Measurements from ENCODE around the gene PRKG2. TPM values are rescaled to one million over a fixed set of nuclear protein-coding genes. Genes with fewer than 3 reads are reported as not detected.

Gene PRKG2
- total and polyA plus RNA-seq, 4 donors: 0.13 to 2.5 (median 0.23) TPM

- intact Hi-C loops (cut with DNase I): no loop called here
- Histone ChIP-seq H3K4me1 (ENCODE audit: control insufficient read depth in 1 of 2, insufficient read depth in 2 of 2, low read length in 2 of 2) (no peaks in the 10 kb centered on the region), H3K9me3 (ENCODE audit: control insufficient read depth, low read length) (no peaks in the 10 kb centered on the region), H3K36me3 (ENCODE audit: control insufficient read depth in 1 of 2, insufficient read depth in 2 of 2, low read length in 1 of 2) (no peaks in the 10 kb centered on the region), H3K27me3 (ENCODE audit: control insufficient read depth in 1 of 2, insufficient read depth in 2 of 2, low read length in 1 of 2) (peaks cover 0 to 2% of the 10 kb centered on the region in 2 donors), H3K4me3 (ENCODE audit: low read length in 2 of 2) (no peak overlapping the region), H3K27ac (ENCODE audit: low read depth in 1 of 2, low read length in 2 of 2) (no peak overlapping the region)
- WGBS, 2 donors: 6 to 15% methylated on average over 3 of the region's 3 CpGs
- ATAC-seq (ENCODE audit: low FRiP score) (peak; percentile 26), DNase-seq (no peak)
Measured at GRCh38 chr4:81049907-81050306, 165.1 kb downstream of the PRKG2 start.

GRCh38 chr4:81049330-81049729 is 165.7 kb downstream of the PRKG2 start:
- 77 to 81% methylated on average over 4 of the region's 4 CpGs for WGBS, 2 donors
- H3K27me3 ChIP-seq (ENCODE audit: control insufficient read depth in 1 of 2, insufficient read depth in 2 of 2, low read length in 1 of 2): peaks cover 0 to 2% of the 10 kb centered on the region in 2 donors
- no peak for DNase-seq
- H3K36me3 ChIP-seq (ENCODE audit: control insufficient read depth in 1 of 2, insufficient read depth in 2 of 2, low read length in 1 of 2): no peaks in the 10 kb centered on the region
- H3K9me3 ChIP-seq (ENCODE audit: control insufficient read depth, low read length): no peaks in the 10 kb centered on the region
- H3K27ac ChIP-seq (ENCODE audit: low read depth in 1 of 2, low read length in 2 of 2): no peak overlapping the region
- H3K4me1 ChIP-seq (ENCODE audit: control insufficient read depth in 1 of 2, insufficient read depth in 2 of 2, low read length in 2 of 2): no peaks in the 10 kb centered on the region
- intact Hi-C loops (cut with DNase I): no loop called here
- no peak overlapping the region for H3K4me3 ChIP-seq (ENCODE audit: low read length in 2 of 2)
- ATAC-seq (ENCODE audit: low FRiP score): peak; percentile 11

- Histone ChIP-seq H3K27ac (ENCODE audit: low read depth in 1 of 2, low read length in 2 of 2) (no peak overlapping the region), H3K27me3 (ENCODE audit: control insufficient read depth in 1 of 2, insufficient read depth in 2 of 2, low read length in 1 of 2) (peaks cover 0 to 2% of the 10 kb centered on the region in 2 donors), H3K4me3 (ENCODE audit: low read length in 2 of 2) (no peak overlapping the region), H3K4me1 (ENCODE audit: control insufficient read depth in 1 of 2, insufficient read depth in 2 of 2, low read length in 2 of 2) (no peaks in the 10 kb centered on the region), H3K36me3 (ENCODE audit: control insufficient read depth in 1 of 2, insufficient read depth in 2 of 2, low read length in 1 of 2) (no peaks in the 10 kb centered on the region), H3K9me3 (ENCODE audit: control insufficient read depth, low read length) (no peaks in the 10 kb centered on the region)
- DNase-seq: no peak
- intact Hi-C loops (cut with DNase I): no loop called here
- WGBS, 2 donors: 68 to 71% methylated on average over 5 of the region's 5 CpGs
- ATAC-seq (ENCODE audit: low FRiP score): no peak
Measured at GRCh38 chr4:81042578-81043365, 172.2 kb downstream of the PRKG2 start.

- 16 to 20% methylated on average over 4 of the region's 4 CpGs for WGBS, 2 donors
- intact Hi-C loops (cut with DNase I): no loop called here
- no peak overlapping the region for H3K27ac ChIP-seq (ENCODE audit: low read depth in 1 of 2, low read length in 2 of 2)
Measured at GRCh38 chr4:81040012-81040659, 174.9 kb downstream of the PRKG2 start.

GRCh38 chr4:81039351-81039972 is 175.6 kb downstream of the PRKG2 start:
- H3K9me3 ChIP-seq (ENCODE audit: control insufficient read depth, low read length): no peaks in the 10 kb centered on the region
- intact Hi-C loops (cut with DNase I): no loop called here
- H3K27me3 ChIP-seq (ENCODE audit: control insufficient read depth in 1 of 2, insufficient read depth in 2 of 2, low read length in 1 of 2): no peaks in the 10 kb centered on the region
- no peaks in the 10 kb centered on the region for H3K36me3 ChIP-seq (ENCODE audit: control insufficient read depth in 1 of 2, insufficient read depth in 2 of 2, low read length in 1 of 2)
- 39 to 41% methylated on average over 4 of the region's 4 CpGs for WGBS, 2 donors
- ATAC-seq (ENCODE audit: low FRiP score) (no peak), DNase-seq (no peak)
- no peaks in the 10 kb centered on the region for H3K4me1 ChIP-seq (ENCODE audit: control insufficient read depth in 1 of 2, insufficient read depth in 2 of 2, low read length in 2 of 2)
- H3K27ac ChIP-seq (ENCODE audit: low read depth in 1 of 2, low read length in 2 of 2): no peak overlapping the region
- H3K4me3 ChIP-seq (ENCODE audit: low read length in 2 of 2): no peak overlapping the region

More at GRCh38 chr4:81040012-81040659, 174.9 kb downstream of the PRKG2 start:
- peak; percentile 59 for ATAC-seq (ENCODE audit: low FRiP score)
- Histone ChIP-seq H3K27me3 (ENCODE audit: control insufficient read depth in 1 of 2, insufficient read depth in 2 of 2, low read length in 1 of 2) (no peaks in the 10 kb centered on the region), H3K4me1 (ENCODE audit: control insufficient read depth in 1 of 2, insufficient read depth in 2 of 2, low read length in 2 of 2) (no peaks in the 10 kb centered on the region), H3K4me3 (ENCODE audit: low read length in 2 of 2) (no peak overlapping the region), H3K36me3 (ENCODE audit: control insufficient read depth in 1 of 2, insufficient read depth in 2 of 2, low read length in 1 of 2) (no peaks in the 10 kb centered on the region), H3K9me3 (ENCODE audit: control insufficient read depth, low read length) (no peaks in the 10 kb centered on the region)
- DNase-seq: no peak

GRCh38 chr4:81038636-81039350 is 176.2 kb downstream of the PRKG2 start:
- Histone ChIP-seq H3K9me3 (ENCODE audit: control insufficient read depth, low read length) (no peaks in the 10 kb centered on the region), H3K4me3 (ENCODE audit: low read length in 2 of 2) (no peak overlapping the region), H3K4me1 (ENCODE audit: control insufficient read depth in 1 of 2, insufficient read depth in 2 of 2, low read length in 2 of 2) (no peaks in the 10 kb centered on the region), H3K27ac (ENCODE audit: low read depth in 1 of 2, low read length in 2 of 2) (no peak overlapping the region), H3K36me3 (ENCODE audit: control insufficient read depth in 1 of 2, insufficient read depth in 2 of 2, low read length in 1 of 2) (no peaks in the 10 kb centered on the region), H3K27me3 (ENCODE audit: control insufficient read depth in 1 of 2, insufficient read depth in 2 of 2, low read length in 1 of 2) (no peaks in the 10 kb centered on the region)
- ATAC-seq (ENCODE audit: low FRiP score): no peak
- 38 to 40% methylated on average over 1 of the region's 1 CpG for WGBS, 2 donors
- no peak for DNase-seq
- intact Hi-C loops (cut with DNase I): no loop called here

Other genes starting within 250 kb of the PRKG2 start
- gene BMP3, start 184.5 kb downstream of the PRKG2 start, total RNA-seq: 1 to 10 TPM in 1 of 2 donors, under 1 TPM in 1; 0.19 to 1.3 TPM
- gene BMP3, start 184.5 kb downstream of the PRKG2 start, polyA plus RNA-seq: under 1 TPM in 1 of 2 donors, not detected in 1; 0.50 TPM

Measured in aorta (tissue), 5 donors.